ENCODE results near the gene RTN4R. TPM values are rescaled to one million over a fixed set of nuclear protein-coding genes. Genes with fewer than 3 reads are reported as not detected.

Gene RTN4R
- total and polyA plus RNA-seq, 9 of the 15 experiments (the other 6 are each of a cell fraction or from before 2014, with no cell fraction given) = 0.04 to 2.8 (median 1.4) TPM; not detected in 3

DNA sequence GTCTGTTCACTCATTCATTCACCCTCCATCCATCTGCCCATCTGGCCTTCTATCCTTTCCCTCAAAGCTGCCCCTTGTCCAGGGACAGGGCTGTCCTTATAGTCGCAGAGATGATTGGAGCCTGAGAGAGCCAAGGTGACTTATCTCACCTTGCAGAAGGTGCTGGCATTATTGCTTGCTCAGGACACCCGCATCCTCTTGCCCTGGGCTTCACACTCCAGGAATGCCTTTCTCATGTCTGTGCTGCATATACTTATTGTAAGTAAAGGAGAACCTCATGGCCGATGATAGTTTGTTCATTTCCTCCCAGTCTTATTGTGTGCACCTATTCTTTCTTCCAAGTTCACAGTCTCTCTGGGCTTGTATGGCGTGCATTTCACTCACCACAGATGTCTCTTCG, 68.2 kb downstream of the RTN4R start (continued):
- TF ChIP-seq PBX2 (CRISPR knock-in tag; IDR thresholded peaks at IDR 0.05; ENCODE audit: low read depth) = no peak
- TF ChIP-seq PBX2 (tag; conservative IDR thresholded peaks at IDR 0.05; ENCODE audit: low read depth) = no peak
- no peak for TF ChIP-seq ZNF551 (CRISPR knock-in tag; IDR thresholded peaks at IDR 0.05)
- no peak for TF ChIP-seq LEF1 (IDR thresholded peaks at IDR 0.05)
- no peak for TF ChIP-seq NFRKB (IDR thresholded peaks at IDR 0.05; ENCODE audit: low read depth)
- TF ChIP-seq PHB2 (IDR thresholded peaks at IDR 0.05; ENCODE audit: low read depth) = no peak
- TF ChIP-seq DIDO1 (tag; IDR thresholded peaks at IDR 0.05; ENCODE audit: low read depth) = no peak
- no peak for TF ChIP-seq TOE1 (IDR thresholded peaks at IDR 0.05; ENCODE audit: borderline replicate concordance)
- no peak for TF ChIP-seq TOE1 (CRISPR knock-in tag; IDR thresholded peaks at IDR 0.05; ENCODE audit: borderline replicate concordance, low read depth)
- TF ChIP-seq NCOA2 (IDR thresholded peaks at IDR 0.05; ENCODE audit: partially characterized antibody in 2 of 2) = no peak
- peak; percentile 23 for TF ChIP-seq NEUROD1 (IDR thresholded peaks at IDR 0.05; ENCODE audit: borderline replicate concordance, low read depth, low read length, partially characterized antibody)
- no peak for TF ChIP-seq TSC22D4 (tag; IDR thresholded peaks at IDR 0.05)
- TF ChIP-seq IRF2 (CRISPR knock-in tag; IDR thresholded peaks at IDR 0.05) = no peak
- no peak for TF ChIP-seq SP1 (CRISPR knock-in tag; IDR thresholded peaks at IDR 0.05)
- TF ChIP-seq HDAC6 (IDR thresholded peaks at IDR 0.05; ENCODE audit: low read depth, low read length) = no peak
- TF ChIP-seq HMGXB4 (CRISPR knock-in tag; IDR thresholded peaks at IDR 0.05) = 0 out of 2 replicates have a peak, but pooled peaks have one; percentile 62
- TF ChIP-seq CREBBP (IDR thresholded peaks at IDR 0.05; ENCODE audit: low read depth, low read length) = no peak
- TF ChIP-seq SNRNP70 (optimal IDR thresholded peaks at IDR 0.05; ENCODE audit: low read depth, low read length) = no peak
- TF ChIP-seq ZNF586 (CRISPR knock-in tag; conservative IDR thresholded peaks at IDR 0.05) = no peak

Data from K562 (cell line).